IgD-negative memory B cell (primary cell): Measurements from ENCODE around the gene ZNRD2. TPM values are rescaled to one million over a fixed set of nuclear protein-coding genes. Genes with fewer than 3 reads are reported as not detected.
"Not testable (repeated sequence)": the region's sequence is repeated elsewhere in the genome, so short reads cannot be mapped to it uniquely, and the experiment has no call there.

Experiments
- H3K27ac Mint-ChIP-seq, 3 donors: one replicate each; pipeline ENCODE4 v1.8.0; 2020 to 2022; ENCODE audit warnings: mild to moderate bottlenecking in 3 of 3, mixed read lengths in 3 of 3, moderate library complexity in 1 of 3
- H3K27me3 Mint-ChIP-seq: one replicate; pipeline ENCODE4 v1.8.0; 2021; ENCODE audit warnings: mixed read lengths
- H3K36me3 Mint-ChIP-seq: one replicate; pipeline ENCODE4 v1.8.0; 2020; ENCODE audit warnings: mild to moderate bottlenecking, mixed read lengths
- H3K4me1 Mint-ChIP-seq, 3 donors: one replicate each; pipeline ENCODE4 v1.8.0; 2020 to 2022; ENCODE audit warnings: mixed read lengths in 3 of 3, mild to moderate bottlenecking in 1 of 3
- H3K4me3 Mint-ChIP-seq, 4 donors: one replicate each; pipeline ENCODE4 v1.8.0; 2020 to 2022; ENCODE audit warnings: mild to moderate bottlenecking in 4 of 4, mixed read lengths in 4 of 4, moderate library complexity in 3 of 4
- H3K9me3 Mint-ChIP-seq, 3 donors: one replicate each; pipeline ENCODE4 v1.8.0; 2020 to 2021; ENCODE audit warnings: mixed read lengths in 3 of 3, mild to moderate bottlenecking in 1 of 3
- polyA plus RNA-seq: library from polyadenylated mRNA; unstranded; fragments of 300-500 nt; fragmentation: Illumina TruSeq; gene quantifications from one replicate; pipeline ENCODE4 v1.2.3, GENCODE V29; 2021

ZNRD2 gene, protein sequence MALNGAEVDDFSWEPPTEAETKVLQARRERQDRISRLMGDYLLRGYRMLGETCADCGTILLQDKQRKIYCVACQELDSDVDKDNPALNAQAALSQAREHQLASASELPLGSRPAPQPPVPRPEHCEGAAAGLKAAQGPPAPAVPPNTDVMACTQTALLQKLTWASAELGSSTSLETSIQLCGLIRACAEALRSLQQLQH
- 86.4 TPM for polyA plus RNA-seq

GRCh38 chr11:65569973-65570918 lies at the start of gene ZNRD2:
Gene ZNRD2, plus strand, starts transcription at chr11:65570477. Its CDS starts 15 bp downstream, at chr11:65570492.
- Mint-ChIP-seq H3K4me3 (peak within 1 kb of the TSS; percentile 97 to 100 (median 99)), H3K36me3 (no peaks in the 10 kb centered on the region), H3K27me3 (peaks cover 2% of the 10 kb centered on the region), H3K27ac (peak within 1 kb of the TSS; percentile 99 to 100 (median 99)), H3K4me1 (peaks cover 27 to 47% (median 41%) of the 10 kb centered on the region in 3 donors), H3K9me3 (no peaks in the 10 kb centered on the region)

DNA sequence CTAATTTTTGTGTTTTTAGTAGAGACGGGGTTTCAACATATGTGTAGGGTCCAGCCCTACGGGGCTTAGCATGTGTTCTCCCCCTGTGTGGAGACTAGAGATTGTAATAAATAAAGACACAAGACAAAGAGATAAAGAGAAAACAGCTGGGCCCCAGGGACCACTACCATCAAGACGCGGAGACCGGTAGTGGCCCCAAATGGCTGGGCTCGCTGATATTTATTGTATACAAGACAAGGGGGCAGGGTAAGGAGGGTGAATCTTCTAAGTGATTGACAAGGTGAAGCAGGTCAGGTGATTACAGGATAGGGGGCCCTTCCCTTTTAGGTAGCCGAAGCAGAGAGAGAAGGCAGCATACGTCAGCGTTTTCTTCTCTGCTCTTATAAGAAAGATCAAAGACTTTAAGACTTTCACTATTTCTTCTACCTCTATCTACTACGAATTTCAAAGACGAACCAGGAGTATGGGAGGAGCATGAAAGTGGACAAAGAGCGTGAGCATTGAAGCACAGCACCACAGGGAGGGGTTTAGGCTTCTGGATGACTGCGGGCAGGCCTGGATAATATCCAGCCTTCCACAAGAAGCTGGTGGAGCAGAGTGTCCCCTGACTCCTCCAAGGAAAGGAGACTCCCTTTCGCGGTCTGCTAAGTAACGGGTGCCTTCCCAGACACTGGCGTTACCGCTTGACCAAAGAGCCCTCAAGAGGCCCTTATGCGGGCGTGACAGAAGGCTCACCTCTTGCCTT lies 48.3 kb upstream of the ZNRD2 start:
- H3K4me1 Mint-ChIP-seq, result peaks cover 18 to 26% (median 24%) of the 10 kb centered on the region in 3 donors
- H3K9me3 Mint-ChIP-seq, H3K27ac Mint-ChIP-seq, H3K36me3 Mint-ChIP-seq, H3K27me3 Mint-ChIP-seq: not testable (repeated sequence)
- peak overlapping the region; percentile 7 to 47 (median 10) for H3K4me3 Mint-ChIP-seq

DNA sequence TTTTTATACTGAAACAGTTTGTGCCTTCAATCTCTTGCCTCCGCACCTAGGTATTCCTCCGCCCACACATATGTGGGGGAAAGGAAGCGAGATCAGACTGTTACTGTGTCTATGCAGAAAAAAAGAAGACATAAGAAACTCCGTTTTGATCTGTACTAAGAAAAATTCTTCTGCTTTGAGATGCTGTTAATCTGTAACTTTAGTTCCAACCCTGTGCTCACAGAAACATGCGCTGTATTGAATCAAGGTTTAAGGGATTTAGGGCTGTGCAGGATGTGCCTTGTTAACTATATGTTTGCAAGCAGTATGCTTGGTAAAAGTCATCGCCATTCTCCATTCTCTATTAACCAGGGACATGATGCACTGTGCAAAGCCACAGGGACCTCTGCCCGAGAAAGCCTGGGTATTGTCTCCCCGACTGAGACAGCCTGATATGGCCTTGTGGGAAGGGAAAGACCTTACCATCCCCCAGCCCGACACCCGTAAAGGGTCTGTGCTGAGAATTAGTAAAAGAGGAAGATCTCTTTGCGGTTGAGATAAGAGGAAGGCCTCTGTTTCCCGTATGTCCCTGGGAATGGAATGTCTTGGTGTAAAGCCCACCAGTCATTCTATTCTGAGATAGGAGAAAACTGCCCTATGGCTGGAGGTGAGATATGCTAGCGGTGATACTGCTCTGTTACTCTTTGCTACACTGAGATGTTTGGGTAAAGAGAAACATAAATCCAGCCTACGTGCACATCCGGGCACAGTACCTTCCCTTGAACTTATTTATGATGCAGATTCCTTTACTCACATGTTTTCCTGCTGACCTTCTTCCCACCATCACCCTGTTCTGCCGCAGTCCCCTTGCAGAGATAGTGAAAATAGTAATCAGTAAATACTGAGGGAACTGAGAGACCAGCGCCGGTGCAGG lies 47.3 kb upstream of the ZNRD2 start:
- Mint-ChIP-seq H3K27ac (peak overlapping the region; percentile 8 to 96 (median 47)), H3K4me1 (peaks cover 18 to 29% (median 26%) of the 10 kb centered on the region in 3 donors), H3K4me3 (peak overlapping the region; percentile 45 to 93 (median 78))
- H3K27me3 Mint-ChIP-seq, H3K36me3 Mint-ChIP-seq, H3K9me3 Mint-ChIP-seq: not testable (repeated sequence)

DNA sequence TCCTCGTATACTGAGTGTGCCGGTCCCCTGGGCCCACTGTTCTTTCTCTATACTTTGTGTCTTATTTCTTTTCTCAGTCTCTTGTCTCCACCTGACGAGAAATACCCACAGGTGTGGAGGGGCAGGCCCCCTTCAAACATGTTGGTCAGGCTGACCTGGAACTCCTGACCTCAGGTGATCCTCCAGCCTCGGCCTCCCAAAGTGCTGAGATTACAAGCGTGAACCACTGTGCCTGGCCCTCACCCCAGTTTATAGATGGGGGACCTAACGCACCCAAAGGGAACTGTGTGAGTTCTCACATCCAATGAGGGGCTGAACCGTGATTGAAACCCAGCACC lies 46.7 kb upstream of the ZNRD2 start:
- not testable (repeated sequence) for H3K36me3 Mint-ChIP-seq, H3K27me3 Mint-ChIP-seq
- H3K4me1 Mint-ChIP-seq, result peaks cover 18 to 29% (median 26%) of the 10 kb centered on the region in 3 donors

GRCh38 chr11:65524014-65524740 lies 46.1 kb upstream of the ZNRD2 start:
- Mint-ChIP-seq H3K4me1 (peaks cover 18 to 29% (median 26%) of the 10 kb centered on the region in 3 donors), H3K36me3 (no peaks in the 10 kb centered on the region), H3K4me3 (peak overlapping the region; percentile 45 to 93 (median 78)), H3K27me3 (no peaks in the 10 kb centered on the region), H3K9me3 (no peaks in the 10 kb centered on the region), H3K27ac (peak overlapping the region in 2 of 3 donors; percentile 47 to 96)

More for the DNA sequence above, 46.7 kb upstream of the ZNRD2 start:
- H3K9me3 Mint-ChIP-seq, result not testable (repeated sequence)
- Mint-ChIP-seq H3K27ac (peak overlapping the region in 2 of 3 donors; percentile 47 to 96), H3K4me3 (peak overlapping the region; percentile 45 to 93 (median 78))

- Mint-ChIP-seq H3K4me1 (peaks cover 18 to 29% (median 26%) of the 10 kb centered on the region in 3 donors), H3K27ac (peak within 1 kb of the TSS; percentile 47 to 96 (median 92)), H3K4me3 (peak within 1 kb of the TSS; percentile 69 to 94 (median 88)), H3K9me3 (no peaks in the 10 kb centered on the region), H3K27me3 (no peaks in the 10 kb centered on the region), H3K36me3 (no peaks in the 10 kb centered on the region)
Observed at GRCh38 chr11:65524741-65525545, 45.3 kb upstream of the ZNRD2 start, which contains the start of gene SCYL1. Gene SCYL1, plus strand, starts transcription at chr11:65525083. Its CDS starts 71 bp downstream, at chr11:65525154.

DNA sequence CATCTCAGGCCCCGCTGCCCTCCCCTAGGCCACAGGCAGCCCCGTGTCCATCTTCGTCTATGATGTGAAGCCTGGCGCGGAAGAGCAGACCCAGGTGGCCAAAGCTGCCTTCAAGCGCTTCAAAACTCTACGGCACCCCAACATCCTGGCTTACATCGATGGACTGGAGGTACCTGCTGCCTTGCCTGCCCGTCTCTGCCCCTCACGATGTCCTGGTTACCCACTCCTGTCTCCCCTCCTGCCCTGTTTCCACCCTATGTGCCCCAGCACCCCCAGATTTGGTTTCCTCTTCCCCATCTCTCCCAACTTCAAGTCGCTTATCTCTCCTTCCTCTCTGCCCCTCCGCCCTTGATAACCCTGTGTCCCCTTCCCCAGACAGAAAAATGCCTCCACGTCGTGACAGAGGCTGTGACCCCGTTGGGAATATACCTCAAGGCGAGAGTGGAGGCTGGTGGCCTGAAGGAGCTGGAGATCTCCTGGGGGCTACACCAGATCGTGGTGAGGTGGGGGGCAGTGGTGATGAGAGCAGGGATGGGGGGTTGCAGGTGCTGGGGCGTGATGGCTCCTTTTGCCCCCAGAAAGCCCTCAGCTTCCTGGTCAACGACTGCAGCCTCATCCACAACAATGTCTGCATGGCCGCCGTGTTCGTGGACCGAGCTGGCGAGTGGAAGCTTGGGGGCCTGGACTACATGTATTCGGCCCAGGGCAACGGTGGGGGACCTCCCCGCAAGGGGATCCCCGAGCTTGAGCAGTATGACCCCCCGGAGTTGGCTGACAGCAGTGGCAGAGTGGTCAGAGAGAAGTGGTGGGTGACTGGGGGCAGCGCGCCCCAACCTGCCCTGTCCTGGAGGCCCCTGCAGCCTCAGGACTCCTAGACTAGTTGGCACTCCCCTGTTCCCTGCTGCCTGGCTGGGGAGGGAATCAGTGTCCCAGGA lies 44.5 kb upstream of the ZNRD2 start:
- Mint-ChIP-seq H3K4me3 (peak overlapping the region; percentile 69 to 94 (median 88)), H3K9me3 (no peaks in the 10 kb centered on the region), H3K27ac (peak overlapping the region; percentile 21 to 92 (median 67)), H3K27me3 (no peaks in the 10 kb centered on the region), H3K4me1 (peaks cover 18 to 29% (median 26%) of the 10 kb centered on the region in 3 donors), H3K36me3 (no peaks in the 10 kb centered on the region)

DNA sequence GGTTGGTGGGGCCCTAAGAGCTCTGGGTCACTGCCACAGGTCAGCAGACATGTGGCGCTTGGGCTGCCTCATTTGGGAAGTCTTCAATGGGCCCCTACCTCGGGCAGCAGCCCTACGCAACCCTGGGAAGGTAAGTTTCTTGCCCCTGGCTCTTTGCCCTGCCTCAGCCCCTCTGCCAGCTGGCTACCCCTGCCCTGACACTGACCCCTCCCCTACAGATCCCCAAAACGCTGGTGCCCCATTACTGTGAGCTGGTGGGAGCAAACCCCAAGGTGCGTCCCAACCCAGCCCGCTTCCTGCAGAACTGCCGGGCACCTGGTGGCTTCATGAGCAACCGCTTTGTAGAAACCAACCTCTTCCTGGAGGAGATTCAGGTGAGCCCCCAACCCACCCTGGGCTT lies 43.5 kb upstream of the ZNRD2 start:
- Mint-ChIP-seq H3K4me3 (peak overlapping the region in 2 of 4 donors; percentile 60 to 67), H3K27me3 (no peaks in the 10 kb centered on the region), H3K36me3 (no peaks in the 10 kb centered on the region), H3K9me3 (no peaks in the 10 kb centered on the region), H3K4me1 (peaks cover 18 to 29% (median 26%) of the 10 kb centered on the region in 3 donors), H3K27ac (no peak overlapping the region)

- H3K27me3 Mint-ChIP-seq, result no peaks in the 10 kb centered on the region
- peak overlapping the region in 1 of 4 donors; percentile 28 for H3K4me3 Mint-ChIP-seq
- peaks cover 6 to 14% (median 12%) of the 10 kb centered on the region in 3 donors for H3K4me1 Mint-ChIP-seq
- H3K9me3 Mint-ChIP-seq, result no peaks in the 10 kb centered on the region
- H3K27ac Mint-ChIP-seq, result no peak overlapping the region
- H3K36me3 Mint-ChIP-seq, result no peaks in the 10 kb centered on the region
Observed at GRCh38 chr11:65528819-65529350, 41.4 kb upstream of the ZNRD2 start.

GRCh38 chr11:65529475-65530156 lies 40.7 kb upstream of the ZNRD2 start:
- Mint-ChIP-seq H3K9me3 (no peaks in the 10 kb centered on the region), H3K4me1 (peaks cover 5 to 10% (median 6%) of the 10 kb centered on the region in 3 donors), H3K4me3 (peak overlapping the region in 1 of 4 donors; percentile 39), H3K27ac (peak overlapping the region in 2 of 3 donors; percentile 10 to 47), H3K36me3 (no peaks in the 10 kb centered on the region), H3K27me3 (no peaks in the 10 kb centered on the region)

- Mint-ChIP-seq H3K36me3 (no peaks in the 10 kb centered on the region), H3K4me1 (peaks cover 5 to 12% (median 6%) of the 10 kb centered on the region in 3 donors), H3K9me3 (no peaks in the 10 kb centered on the region), H3K27me3 (no peaks in the 10 kb centered on the region), H3K4me3 (peak overlapping the region in 1 of 4 donors; percentile 39), H3K27ac (peak overlapping the region in 1 of 3 donors; percentile 47)
Observed at GRCh38 chr11:65530157-65530496, 40.1 kb upstream of the ZNRD2 start.
